Activated CD4-positive, alpha-beta T cell treated with anti-CD3 and anti-CD28 coated beads, Interleukin-2, amount 50 U/mL, for 48 hours (primary cell): ENCODE data around the gene PMEL.
"Not testable (repeated sequence)": the region's sequence is repeated elsewhere in the genome, so short reads cannot be mapped to it uniquely, and the experiment has no call there.

Experiments used
- DNase-seq, 2 experiments: peaks; one replicate each; pipeline ENCODE4 v3.0.0-alpha.2; 2020

The PMEL gene

GRCh38 chr12:55965941-55966407 is at the start of gene PMEL:
PMEL (minus strand) TSS chr12:55966042; CDS start chr12:55966011, 31 bp downstream.
- no peak for DNase-seq

- no peak for DNase-seq
Observed at GRCh38 chr12:56014205-56014604, 48.4 kb upstream of the PMEL start.

- no peak for DNase-seq
Observed at GRCh38 chr12:56013482-56013881, 47.6 kb upstream of the PMEL start.

- no peak for DNase-seq
Observed at GRCh38 chr12:56011509-56012090, 45.8 kb upstream of the PMEL start.

- no peak for DNase-seq
Observed at GRCh38 chr12:56010111-56010570, 44.3 kb upstream of the PMEL start.

- peak; percentile 73 for DNase-seq
Observed at GRCh38 chr12:56007564-56008559, 42.0 kb upstream of the PMEL start.

- DNase-seq = no peak
Observed at GRCh38 chr12:56004211-56004610, 38.4 kb upstream of the PMEL start.

- DNase-seq = not testable (repeated sequence)
Observed at GRCh38 chr12:56003376-56003775, 37.5 kb upstream of the PMEL start.

GRCh38 chr12:56001487-56002100 is 35.8 kb upstream of the PMEL start:
- no peak for DNase-seq

- DNase-seq = not testable (repeated sequence)
Observed at GRCh38 chr12:55999999-56000540, 34.2 kb upstream of the PMEL start.

GRCh38 chr12:55999522-55999921 is 33.7 kb upstream of the PMEL start:
- DNase-seq = not testable (repeated sequence)

- no peak for DNase-seq
Observed at GRCh38 chr12:55997535-55997859, 31.7 kb upstream of the PMEL start.

GRCh38 chr12:55996715-55997534 is 31.1 kb upstream of the PMEL start, which contains the start of gene SUOX:
SUOX (plus strand) TSS chr12:55997276; CDS start chr12:56002222, 4,946 bp downstream.
- DNase-seq = peak; percentile 50 to 58

- DNase-seq = peak; percentile 48 to 62
Observed at GRCh38 chr12:55996201-55996714, 30.4 kb upstream of the PMEL start.

GRCh38 chr12:55995366-55995765 is 29.5 kb upstream of the PMEL start:
- DNase-seq = no peak

- no peak for DNase-seq
Observed at GRCh38 chr12:55993230-55993853, 27.5 kb upstream of the PMEL start.

GRCh38 chr12:55991110-55991509 is 25.3 kb upstream of the PMEL start:
- DNase-seq = no peak

- DNase-seq = not testable (repeated sequence)
Observed at GRCh38 chr12:55985976-55986375, 20.1 kb upstream of the PMEL start.

- DNase-seq = no peak
Observed at GRCh38 chr12:55985341-55985740, 19.5 kb upstream of the PMEL start.

- no peak for DNase-seq
Observed at GRCh38 chr12:55984861-55985260, 19.0 kb upstream of the PMEL start.

- no peak for DNase-seq
Observed at GRCh38 chr12:55983232-55983842, 17.5 kb upstream of the PMEL start.
